Activated naive CD8-positive, alpha-beta T cell treated with anti-CD3 and anti-CD28 coated beads for 36 hours (primary cell): ENCODE results near the gene GLG1. TPM values are rescaled to one million over a fixed set of nuclear protein-coding genes. Genes with fewer than 3 reads are reported as not detected.

Source experiments
- DNase-seq: peaks from one replicate; pipeline ENCODE4 v3.0.0; 2021
- H3K27ac Mint-ChIP-seq: one replicate; pipeline ENCODE4 v1.8.0; 2022; ENCODE audit warnings: mild to moderate bottlenecking, moderate library complexity, mixed read lengths
- H3K27me3 Mint-ChIP-seq: one replicate; pipeline ENCODE4 v1.8.0; 2022; ENCODE audit warnings: mild to moderate bottlenecking, mixed read lengths
- H3K36me3 Mint-ChIP-seq: one replicate; pipeline ENCODE4 v1.8.0; 2021; ENCODE audit warnings: mild to moderate bottlenecking, mixed read lengths
- H3K4me1 Mint-ChIP-seq: one replicate; pipeline ENCODE4 v1.8.0; 2021; ENCODE audit warnings: mixed read lengths
- H3K4me3 Mint-ChIP-seq: one replicate; pipeline ENCODE4 v1.8.0; 2022; ENCODE audit warnings: mild to moderate bottlenecking, moderate library complexity, mixed read lengths
- H3K9me3 Mint-ChIP-seq: one replicate; pipeline ENCODE4 v1.8.0; 2022; ENCODE audit warnings: mixed read lengths
- total RNA-seq, 2 experiments: library from RNA; stranded (reverse); gene quantifications; one replicate each; pipeline ENCODE4 v1.2.3, GENCODE V29; 2021

GLG1 gene
- total RNA-seq, 2 experiments from 2014 or later = 58.7 to 60.8 TPM

DNA sequence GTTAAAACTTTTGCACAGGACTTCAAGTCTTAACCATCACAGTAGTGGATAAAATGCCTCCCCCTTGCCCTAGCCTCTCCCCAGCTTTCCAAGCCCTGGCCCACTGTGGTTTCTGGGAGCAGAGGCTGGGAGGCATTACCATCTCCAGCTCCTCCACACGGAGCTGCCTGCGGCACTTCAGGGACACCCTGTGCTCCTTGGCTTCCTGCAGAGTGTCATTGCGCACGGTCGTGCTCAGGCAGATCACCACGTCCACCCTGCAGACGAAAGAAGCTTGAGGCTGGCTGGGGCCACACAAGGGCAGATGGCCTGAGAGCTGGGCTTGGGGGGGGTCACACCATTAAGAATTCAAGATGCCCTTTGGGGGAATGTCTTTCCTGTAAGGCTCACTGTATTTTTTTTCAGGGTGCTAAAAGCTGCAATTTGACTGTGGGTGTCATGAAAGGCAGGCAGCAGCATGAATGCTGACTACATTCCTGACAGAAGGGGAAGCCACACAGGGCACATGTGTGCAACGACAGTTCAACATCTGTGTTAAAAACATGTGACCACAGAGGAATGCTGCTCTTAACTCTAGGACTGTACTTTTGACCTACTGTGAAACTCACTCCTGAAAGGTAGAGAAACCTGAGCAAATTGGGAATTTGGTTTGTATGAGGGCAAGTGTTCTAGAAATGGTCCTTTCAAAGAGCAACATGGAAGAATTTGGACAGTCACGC lies 137.9 kb downstream of the GLG1 start:
- no peak overlapping the region for H3K4me3 Mint-ChIP-seq
- peaks cover 13% of the 10 kb centered on the region for H3K36me3 Mint-ChIP-seq
- no peak overlapping the region for H3K27ac Mint-ChIP-seq

DNA sequence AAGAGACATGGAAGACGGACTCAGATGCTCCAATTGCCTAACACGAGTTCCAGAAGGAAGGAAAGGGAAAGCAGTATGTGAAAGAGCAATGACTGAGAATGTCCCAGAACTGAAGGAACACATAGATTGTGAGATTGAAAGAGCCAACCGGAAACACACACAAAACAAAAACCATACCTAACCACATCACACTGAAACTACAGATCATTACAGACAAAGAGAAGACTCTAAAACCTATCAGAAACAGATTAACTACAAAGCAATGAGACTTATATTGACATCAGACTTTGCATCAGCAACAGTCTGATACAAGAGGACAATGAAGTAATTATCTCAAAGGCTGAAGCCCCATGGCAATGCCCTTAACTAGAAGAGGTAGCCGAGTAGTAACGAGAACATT lies 140.0 kb downstream of the GLG1 start:
- DNase-seq = no peak
- Mint-ChIP-seq H3K4me3 (no peak overlapping the region), H3K27ac (peak overlapping the region; percentile 69), H3K9me3 (no peaks in the 10 kb centered on the region), H3K36me3 (peaks cover 15% of the 10 kb centered on the region), H3K27me3 (no peaks in the 10 kb centered on the region), H3K4me1 (peaks cover 12% of the 10 kb centered on the region)

More for the DNA sequence above, 137.9 kb downstream of the GLG1 start:
- peaks cover 12% of the 10 kb centered on the region for H3K4me1 Mint-ChIP-seq
- DNase-seq = no peak
- H3K9me3 Mint-ChIP-seq = no peaks in the 10 kb centered on the region
- H3K27me3 Mint-ChIP-seq = no peaks in the 10 kb centered on the region

DNA sequence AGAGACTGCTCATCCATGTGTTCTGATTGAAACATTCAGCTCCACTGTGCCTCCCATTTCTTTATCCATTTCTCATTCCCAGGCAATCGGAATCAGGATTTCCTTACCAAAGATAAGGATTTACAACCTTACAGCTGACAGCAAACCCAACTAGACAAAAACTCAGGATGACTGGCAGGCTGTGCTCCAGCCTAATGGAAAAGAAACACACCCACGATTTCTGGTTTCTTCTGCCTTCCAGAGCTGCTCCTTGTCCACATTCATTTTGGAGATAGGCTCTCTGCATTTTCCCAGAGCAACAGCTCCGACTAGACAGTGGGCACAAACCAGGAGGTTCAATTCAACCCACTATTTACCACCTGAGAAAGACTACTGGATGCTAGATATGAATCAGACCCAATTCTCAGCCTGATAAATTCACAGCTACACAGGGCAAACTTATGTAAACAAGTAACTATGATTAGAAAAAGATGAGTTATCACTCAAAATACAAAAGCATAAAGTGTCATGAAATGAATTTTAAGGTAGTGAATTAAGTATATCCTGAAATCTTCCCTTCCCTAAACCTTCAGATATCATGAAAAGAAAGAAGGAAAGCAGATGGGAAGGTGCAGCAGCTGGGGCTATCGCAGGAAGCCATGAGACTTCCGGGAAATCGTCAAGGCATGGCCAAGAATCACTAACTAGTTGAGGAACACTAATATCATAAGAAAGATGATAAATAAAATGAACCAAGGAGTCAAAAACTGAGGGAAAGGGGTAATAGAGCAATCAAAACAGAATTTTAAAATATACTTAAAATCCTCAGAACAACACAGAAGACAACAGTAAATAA lies 140.8 kb downstream of the GLG1 start:
- peaks cover 15% of the 10 kb centered on the region for H3K36me3 Mint-ChIP-seq
- H3K27me3 Mint-ChIP-seq = no peaks in the 10 kb centered on the region
- no peaks in the 10 kb centered on the region for H3K9me3 Mint-ChIP-seq
- H3K27ac Mint-ChIP-seq = peak overlapping the region; percentile 69
- peaks cover 12% of the 10 kb centered on the region for H3K4me1 Mint-ChIP-seq
- no peak for DNase-seq
- no peak overlapping the region for H3K4me3 Mint-ChIP-seq

GRCh38 chr16:74465281-74465680 lies 141.6 kb downstream of the GLG1 start:
- Mint-ChIP-seq H3K36me3 (peaks cover 15% of the 10 kb centered on the region), H3K27me3 (no peaks in the 10 kb centered on the region), H3K4me3 (no peak overlapping the region), H3K9me3 (no peaks in the 10 kb centered on the region), H3K4me1 (peaks cover 12% of the 10 kb centered on the region), H3K27ac (no peak overlapping the region)
- no peak for DNase-seq

GRCh38 chr16:74463888-74464287 lies 143.0 kb downstream of the GLG1 start:
- no peak overlapping the region for H3K27ac Mint-ChIP-seq
- H3K36me3 Mint-ChIP-seq = peaks cover 15% of the 10 kb centered on the region
- no peaks in the 10 kb centered on the region for H3K9me3 Mint-ChIP-seq
- DNase-seq = no peak
- no peak overlapping the region for H3K4me3 Mint-ChIP-seq
- H3K4me1 Mint-ChIP-seq = peaks cover 12% of the 10 kb centered on the region
- H3K27me3 Mint-ChIP-seq = no peaks in the 10 kb centered on the region

- Mint-ChIP-seq H3K36me3 (peaks cover 20% of the 10 kb centered on the region), H3K27ac (no peak overlapping the region), H3K4me1 (peaks cover 11% of the 10 kb centered on the region), H3K4me3 (no peak overlapping the region), H3K9me3 (no peaks in the 10 kb centered on the region), H3K27me3 (no peaks in the 10 kb centered on the region)
- no peak for DNase-seq
Observed at GRCh38 chr16:74462361-74462760, 144.6 kb downstream of the GLG1 start.

- Mint-ChIP-seq H3K4me1 (peaks cover 5% of the 10 kb centered on the region), H3K4me3 (no peak overlapping the region), H3K27me3 (no peaks in the 10 kb centered on the region), H3K36me3 (peaks cover 15% of the 10 kb centered on the region), H3K9me3 (no peaks in the 10 kb centered on the region), H3K27ac (no peak overlapping the region)
- DNase-seq = no peak
Observed at GRCh38 chr16:74461826-74462225, 145.1 kb downstream of the GLG1 start.

GRCh38 chr16:74460542-74460941 lies 146.4 kb downstream of the GLG1 start:
- Mint-ChIP-seq H3K9me3 (no peaks in the 10 kb centered on the region), H3K4me3 (no peak overlapping the region), H3K4me1 (no peaks in the 10 kb centered on the region), H3K27ac (no peak overlapping the region), H3K36me3 (peaks cover 11% of the 10 kb centered on the region), H3K27me3 (no peaks in the 10 kb centered on the region)
- no peak for DNase-seq

GRCh38 chr16:74456290-74456625 lies 150.7 kb downstream of the GLG1 start:
- Mint-ChIP-seq H3K4me3 (no peak overlapping the region), H3K4me1 (no peaks in the 10 kb centered on the region), H3K27ac (no peak overlapping the region), H3K9me3 (no peaks in the 10 kb centered on the region), H3K36me3 (peaks cover 13% of the 10 kb centered on the region), H3K27me3 (no peaks in the 10 kb centered on the region)
- DNase-seq = no peak

DNA sequence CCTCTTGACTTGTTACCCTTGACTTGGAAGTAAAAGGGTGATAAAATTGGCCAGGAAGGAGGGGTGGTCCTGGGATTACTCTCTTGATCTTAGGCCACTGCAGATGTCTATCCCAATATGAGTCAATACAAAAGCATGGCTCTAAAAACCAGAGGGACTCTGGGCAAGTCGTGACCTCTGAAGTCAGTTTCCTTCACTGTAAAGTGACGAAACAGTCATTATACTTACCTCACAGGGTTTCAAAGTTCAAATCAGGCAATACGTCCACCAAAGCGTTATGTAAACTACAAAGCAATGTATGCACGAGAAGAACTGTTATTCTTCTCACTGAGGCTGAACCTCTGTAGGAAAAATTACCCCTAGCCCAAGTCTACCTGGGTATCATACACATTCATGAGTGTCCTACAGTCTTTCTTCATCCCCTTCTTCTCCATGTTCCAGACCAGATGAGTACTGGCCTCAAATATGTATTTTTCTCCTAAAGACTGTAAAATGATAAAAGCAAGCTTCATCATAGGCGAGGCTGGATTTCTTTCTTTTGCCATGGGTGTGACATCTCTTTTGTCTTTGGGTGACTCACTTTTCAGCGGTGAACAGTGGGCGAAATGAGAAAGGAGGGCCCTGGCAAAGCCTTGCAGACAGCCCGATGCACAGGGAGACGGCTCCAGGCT lies 151.2 kb downstream of the GLG1 start:
- DNase-seq = no peak
- Mint-ChIP-seq H3K4me3 (no peak overlapping the region), H3K4me1 (no peaks in the 10 kb centered on the region), H3K36me3 (peaks cover 13% of the 10 kb centered on the region), H3K27me3 (no peaks in the 10 kb centered on the region), H3K27ac (peak overlapping the region; percentile 18), H3K9me3 (no peaks in the 10 kb centered on the region)

- Mint-ChIP-seq H3K9me3 (no peaks in the 10 kb centered on the region), H3K27ac (peak overlapping the region; percentile 18), H3K36me3 (peaks cover 13% of the 10 kb centered on the region), H3K4me1 (no peaks in the 10 kb centered on the region), H3K27me3 (no peaks in the 10 kb centered on the region), H3K4me3 (no peak overlapping the region)
- no peak for DNase-seq
Observed at GRCh38 chr16:74455213-74455612, 151.7 kb downstream of the GLG1 start.

DNA sequence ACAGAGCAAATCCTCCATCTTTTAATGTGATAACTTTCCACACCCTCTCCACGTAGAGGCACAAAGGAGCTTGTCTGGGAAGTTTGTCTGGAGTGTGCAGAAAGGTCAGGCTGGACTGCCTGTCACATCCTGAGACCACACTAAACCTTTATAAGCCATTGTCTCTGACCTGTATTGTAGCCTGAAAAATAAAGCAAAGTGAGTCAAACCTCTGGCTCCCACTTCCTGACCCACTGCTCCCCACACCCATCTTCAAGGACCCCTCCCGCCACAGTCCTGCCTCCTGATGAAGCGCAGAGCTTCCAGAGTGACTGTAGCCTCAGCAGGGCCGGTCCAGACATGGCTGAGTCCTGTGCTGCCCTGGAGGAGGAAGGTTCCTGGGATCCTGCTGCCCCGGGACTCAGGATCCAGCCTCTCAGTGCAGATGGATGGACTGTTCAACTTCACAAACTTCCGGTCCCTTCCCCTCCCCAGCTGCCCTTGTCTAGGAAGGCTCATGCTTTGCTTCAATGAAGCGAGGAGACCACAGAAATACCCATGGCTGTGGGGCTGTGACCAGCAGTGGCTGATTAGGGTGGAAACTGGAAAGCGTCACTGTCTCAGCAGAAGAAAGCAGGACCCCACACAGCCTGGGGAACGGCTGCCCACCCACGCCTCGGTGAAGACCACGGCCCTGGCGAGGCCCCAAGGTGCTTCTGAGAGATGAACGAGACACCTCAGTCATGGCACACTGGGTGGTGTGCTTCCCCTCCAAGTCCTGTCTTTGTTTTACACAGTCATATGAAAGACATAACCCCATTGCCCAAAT lies 154.8 kb downstream of the GLG1 start:
- no peak overlapping the region for H3K4me3 Mint-ChIP-seq
- no peaks in the 10 kb centered on the region for H3K4me1 Mint-ChIP-seq
- no peak for DNase-seq
- H3K27ac Mint-ChIP-seq = peak overlapping the region; percentile 26
- H3K27me3 Mint-ChIP-seq = no peaks in the 10 kb centered on the region
- no peaks in the 10 kb centered on the region for H3K9me3 Mint-ChIP-seq
- H3K36me3 Mint-ChIP-seq = peaks cover 8% of the 10 kb centered on the region

DNA sequence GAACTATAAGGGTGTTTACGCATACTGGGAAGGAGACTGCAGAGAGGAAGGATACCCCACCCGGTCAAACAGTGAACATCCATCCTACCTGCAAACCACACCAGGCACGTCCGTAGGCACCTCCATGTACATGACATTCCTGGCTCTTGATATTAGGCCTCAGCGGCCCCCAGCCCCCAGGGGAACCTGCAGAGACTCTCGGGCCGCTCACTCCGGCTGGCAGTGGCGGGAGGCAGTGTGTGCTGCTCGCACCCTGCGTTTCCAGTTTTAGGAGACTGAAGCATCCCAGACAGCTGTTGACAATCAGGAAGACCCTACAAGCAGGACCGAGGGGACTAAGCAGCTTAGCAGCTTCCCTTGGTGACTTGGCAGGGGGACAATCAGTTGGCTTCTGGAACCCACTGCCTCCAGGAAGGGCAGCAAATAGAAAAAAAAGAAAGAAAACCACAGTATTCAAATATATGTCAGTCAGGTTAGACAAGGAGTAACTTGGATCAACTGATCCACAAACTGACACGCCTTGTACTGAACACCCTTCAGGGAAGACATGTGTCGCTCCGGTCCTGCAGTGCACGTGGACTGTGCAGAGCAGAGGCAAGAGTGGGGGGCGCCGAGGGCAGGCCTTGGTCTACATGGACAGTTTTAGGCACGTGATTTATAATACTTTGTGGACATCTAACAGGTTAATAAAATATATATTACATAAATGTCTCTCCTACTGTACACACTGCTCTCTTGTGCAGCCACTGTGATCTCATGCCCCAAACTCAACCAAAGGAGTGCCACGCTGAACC lies 155.8 kb downstream of the GLG1 start:
- Mint-ChIP-seq H3K36me3 (peaks cover 8% of the 10 kb centered on the region), H3K27ac (no peak overlapping the region), H3K4me3 (no peak overlapping the region)

DNA sequence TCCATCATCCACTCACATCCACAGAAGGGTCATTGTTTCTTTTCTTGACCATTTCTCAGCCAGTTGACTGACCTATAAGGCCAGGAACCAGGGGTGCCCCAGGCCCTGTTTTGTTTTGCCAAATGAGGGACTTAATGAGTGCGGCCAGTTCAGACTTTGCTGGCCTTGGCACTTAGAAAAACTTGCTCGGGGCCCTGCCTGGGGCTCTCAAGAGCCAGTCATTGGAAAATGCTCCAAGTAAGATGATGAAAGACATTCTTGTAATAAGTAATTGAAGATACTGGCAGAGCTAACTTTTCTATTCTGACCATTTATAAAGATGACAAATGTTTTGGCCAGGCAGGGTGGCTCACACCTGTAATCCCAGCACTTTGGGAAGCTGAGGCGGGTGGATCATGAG lies 156.7 kb downstream of the GLG1 start:
- peaks cover 8% of the 10 kb centered on the region for H3K36me3 Mint-ChIP-seq
- H3K4me3 Mint-ChIP-seq = no peak overlapping the region
- DNase-seq = no peak
- no peaks in the 10 kb centered on the region for H3K4me1 Mint-ChIP-seq
- H3K9me3 Mint-ChIP-seq = no peaks in the 10 kb centered on the region
- H3K27me3 Mint-ChIP-seq = no peaks in the 10 kb centered on the region
- H3K27ac Mint-ChIP-seq = no peak overlapping the region

More for the DNA sequence above, 155.8 kb downstream of the GLG1 start:
- no peaks in the 10 kb centered on the region for H3K27me3 Mint-ChIP-seq
- DNase-seq = no peak
- H3K4me1 Mint-ChIP-seq = no peaks in the 10 kb centered on the region
- no peaks in the 10 kb centered on the region for H3K9me3 Mint-ChIP-seq
